IMR-90 (cell line): ENCODE data around the gene ADAT1. TPM values are rescaled to one million over a fixed set of nuclear protein-coding genes. Genes with fewer than 3 reads are reported as not detected.

Experiments used
- ATAC-seq: fragments of 200-7000 bp; cut with Tn5 transposase; 2 replicates; pipeline ENCODE4 v1.9.1; 2020; ENCODE audit warnings: low read depth, mild to moderate bottlenecking, moderate library complexity
- BruUV-seq: library from RNA; stranded (reverse); fragments of 400-500 nt; replicated peaks from 2 replicates; lab custom pipeline; 2021; lab: Mats Ljungman, UMichigan
- CTCF ChIA-PET: fragments of 300-600 bp; formaldehyde crosslinking; extraction: SDS; loops from one replicate; lab custom pipeline; 2021; ENCODE audit warnings: antibody characterized with exemption; lab: Yijun Ruan, JAX
- POLR2A ChIA-PET: fragments of 300-600 bp; sonication (Branson Sonifier 250); formaldehyde crosslinking; loops from one replicate; lab custom pipeline; 2022; ENCODE audit warnings: antibody characterized with exemption; ENCODE audit not compliant: unreplicated experiment; lab: Charles Lee
- DNase-seq: peaks from one replicate; pipeline ENCODE4 v3.0.0; 2013
- H2AFZ ChIP-seq: replicated peaks from 2 replicates; pipeline ENCODE3; 2013; ENCODE audit warnings: low read length, mild to moderate bottlenecking; ENCODE audit not compliant: poor library complexity
- H2AK5ac ChIP-seq: 2 replicates; pipeline ENCODE4 v1.6.1; 2013; ENCODE audit warnings: low read depth, low read length, inconsistent platforms
- H2AK9ac ChIP-seq: replicated peaks from 2 replicates; pipeline ENCODE3; 2013; ENCODE audit warnings: mild to moderate bottlenecking, low read depth, low read length, moderate library complexity; ENCODE audit not compliant: poor library complexity
- H2BK120ac ChIP-seq: 2 replicates; pipeline ENCODE4 v1.6.1; 2013; ENCODE audit warnings: low read depth, low read length, inconsistent platforms
- H2BK15ac ChIP-seq: 3 replicates; pipeline ENCODE4 v1.6.1; 2013; ENCODE audit warnings: low read depth, low read length, inconsistent platforms
- H2BK20ac ChIP-seq: 2 replicates; pipeline ENCODE4 v1.6.1; 2013; ENCODE audit warnings: low read depth, mild to moderate bottlenecking, inconsistent platforms, low read length, moderate library complexity
- H2BK5ac ChIP-seq: 2 replicates; pipeline ENCODE4 v1.6.1; 2013; ENCODE audit warnings: mild to moderate bottlenecking, low read depth, low read length, inconsistent platforms; ENCODE audit not compliant: poor library complexity, severe bottlenecking
- H3K14ac ChIP-seq: replicated peaks from 2 replicates; pipeline ENCODE4 v1.6.1; 2013; ENCODE audit warnings: low read depth, low read length, inconsistent platforms
- H3K18ac ChIP-seq: 2 replicates; pipeline ENCODE4 v1.6.1; 2013; ENCODE audit warnings: low read depth, low read length, control low read depth
- H3K23ac ChIP-seq: 2 replicates; pipeline ENCODE4 v1.6.1; 2013; ENCODE audit warnings: low read depth, low read length, inconsistent platforms
- H3K27ac ChIP-seq: 2 replicates; pipeline ENCODE4 v1.5.1; 2013; ENCODE audit warnings: mild to moderate bottlenecking, control low read depth, low read length; ENCODE audit not compliant: insufficient read depth
- H3K27me3 ChIP-seq: 2 replicates; pipeline ENCODE4 v1.6.1; 2013; ENCODE audit warnings: low read length; ENCODE audit not compliant: control insufficient read depth, insufficient read depth
- H3K36me3 ChIP-seq: 2 replicates; pipeline ENCODE4 v1.6.1; 2013; ENCODE audit warnings: low read length, mixed read lengths; ENCODE audit not compliant: control insufficient read depth, insufficient read depth
- H3K4ac ChIP-seq: 2 replicates; pipeline ENCODE4 v1.6.1; 2013; ENCODE audit warnings: low read depth, low read length, inconsistent platforms
- H3K4me1 ChIP-seq: 2 replicates; pipeline ENCODE4 v1.6.1; 2013; ENCODE audit warnings: low read length, mixed read lengths; ENCODE audit not compliant: control insufficient read depth, insufficient read depth
- H3K4me2 ChIP-seq: 2 replicates; pipeline ENCODE4 v1.6.1; 2013; ENCODE audit warnings: low read depth, mild to moderate bottlenecking, control low read depth, low read length, moderate library complexity
- H3K4me3 ChIP-seq: 2 replicates; pipeline ENCODE4 v1.5.1; 2013; ENCODE audit warnings: low read depth, mild to moderate bottlenecking, control low read depth, low read length, moderate library complexity; ENCODE audit not compliant: insufficient read depth
- H3K56ac ChIP-seq: 2 replicates; pipeline ENCODE4 v1.6.1; 2013; ENCODE audit warnings: low read length, inconsistent platforms; ENCODE audit not compliant: insufficient read depth; ENCODE audit errors: extremely low read depth
- H3K79me1 ChIP-seq, 2 experiments: 2 replicates each; pipeline ENCODE4 v1.6.1; 2013; ENCODE audit warnings: low read length in 2 of 2, inconsistent platforms in 1 of 2, low read depth in 1 of 2
- H3K9ac ChIP-seq: 2 replicates; pipeline ENCODE4 v1.6.1; 2013; ENCODE audit warnings: low read depth, low read length, control low read depth
- H3K9me1 ChIP-seq: 2 replicates; pipeline ENCODE4 v1.6.1; 2013; ENCODE audit warnings: low read length, inconsistent platforms; ENCODE audit not compliant: insufficient read depth
- H3K9me3 ChIP-seq: 2 replicates; pipeline ENCODE4 v1.6.1; 2013; ENCODE audit warnings: low read length; ENCODE audit not compliant: control insufficient read depth, insufficient read depth
- H4K20me1 ChIP-seq: 2 replicates; pipeline ENCODE4 v1.6.1; 2013; ENCODE audit warnings: low read length, inconsistent platforms; ENCODE audit not compliant: insufficient read depth
- H4K5ac ChIP-seq: 2 replicates; pipeline ENCODE4 v1.6.1; 2013; ENCODE audit warnings: mild to moderate bottlenecking, low read depth, low read length, control low read depth
- H4K8ac ChIP-seq, 2 experiments: 2 replicates each; pipeline ENCODE4 v1.6.1; 2013; ENCODE audit warnings: low read depth in 2 of 2, low read length in 2 of 2, control low read depth in 1 of 2, inconsistent platforms in 1 of 2
- H4K91ac ChIP-seq: 2 replicates; pipeline ENCODE4 v1.6.1; 2013; ENCODE audit warnings: low read depth, low read length, inconsistent platforms; ENCODE audit not compliant: insufficient read depth
- BHLHE40 ChIP-seq: fragments of 150-350 bp; IDR thresholded peaks from 2 replicates; pipeline ENCODE4 v1.6.1; 2016; ENCODE audit warnings: mild to moderate bottlenecking, low read depth, low read length
- CHD1 ChIP-seq: IDR thresholded peaks from 2 replicates; pipeline ENCODE4 v1.6.1; 2012; ENCODE audit warnings: low read depth, low read length, improper control_type of control experiment
- CTCF ChIP-seq: conservative IDR thresholded peaks from 2 replicates; pipeline ENCODE4 v1.5.1; 2012; ENCODE audit warnings: mild to moderate bottlenecking, low read depth, low read length, improper control_type of control experiment
- ELK1 ChIP-seq: fragments of 150-350 bp; IDR thresholded peaks from 2 replicates; pipeline ENCODE4 v1.6.1; 2016; ENCODE audit warnings: low read depth, mild to moderate bottlenecking, low read length, moderate library complexity, borderline replicate concordance
- FOS ChIP-seq: fragments of 150-350 bp; IDR thresholded peaks from 2 replicates; pipeline ENCODE4 v1.6.1; 2016; ENCODE audit warnings: low read depth, low read length
- MAZ ChIP-seq: IDR thresholded peaks from 2 replicates; pipeline ENCODE4 v1.6.1; 2012; ENCODE audit warnings: low read depth, mild to moderate bottlenecking, low read length, improper control_type of control experiment, moderate library complexity, borderline replicate concordance
- MXI1 ChIP-seq: IDR thresholded peaks from 2 replicates; pipeline ENCODE4 v1.6.1; 2012; ENCODE audit warnings: low read depth, mild to moderate bottlenecking, low read length, moderate library complexity, borderline replicate concordance
- POLR2A ChIP-seq: IDR thresholded peaks from 2 replicates; pipeline ENCODE4 v1.6.1; 2012; ENCODE audit warnings: mild to moderate bottlenecking, low read depth, low read length
- RAD21 ChIP-seq: IDR thresholded peaks from 2 replicates; pipeline ENCODE4 v1.6.1; 2012; ENCODE audit warnings: low read length, improper control_type of control experiment
- RFX5 ChIP-seq: IDR thresholded peaks from 2 replicates; pipeline ENCODE4 v1.8.0; 2012; ENCODE audit warnings: low read depth, mild to moderate bottlenecking, low read length, moderate library complexity
- WGBS, 2 experiments: methylation state at CpG; one replicate each; pipeline versions ENCODE4 v1.1.5 to v1.1.7; 2013; ENCODE audit warnings: missing lambda C conversion rate in 2 of 2; ENCODE audit not compliant: insufficient read length in 1 of 2; ENCODE audit errors: extremely low coverage in 2 of 2; 5-methylcytosine and 5-hydroxymethylcytosine counted together
- dilution Hi-C: fragments of 300-500 bp; cut with HindIII; formaldehyde crosslinking; loops from one replicate; pipeline ENCODE4 v1.14.3; 2018; ENCODE audit warnings: low sequenced_read_pairs; ENCODE audit not compliant: unreplicated experiment
- in situ Hi-C: fragments of 300-500 bp; cut with MboI; formaldehyde crosslinking; loops from 3 replicates; pipeline ENCODE4 v1.14.3; 2019; ENCODE audit warnings: low sequenced_read_pairs, inconsistent platforms, mixed read lengths
- intact Hi-C: fragments of 100-400 bp; cut with micrococcal nuclease; formaldehyde crosslinking; loops from 2 replicates; pipeline ENCODE4 v1.10.0; 2022
- polyA plus RNA-seq, 3 experiments: library from polyadenylated mRNA; depleted of rRNA; stranded (reverse); fragments of >200 nt; gene quantifications; 2 replicates each; pipeline ENCODE4 v1.2.3, GENCODE V29; 2012; ENCODE audit warnings: low replicate concordance in 1 of 3
- total RNA-seq: library from RNA; depleted of rRNA; stranded (reverse); fragments of >200 nt; gene quantifications from 2 replicates; pipeline ENCODE4 v1.2.3, GENCODE V29; 2012

Gene ADAT1
- total and polyA plus RNA-seq, 2 of the 4 experiments (the other 2 are of a cell fraction): 22.7 to 52.9 TPM

- dilution Hi-C loops: no loop called here
- WGBS, 2 experiments: 76% methylated on average over 2 of the region's 3 CpGs; no CpG with 5 or more reads in 1 of the 2 experiments
These were observed 50.1 kb downstream of the ADAT1 start for GRCh38 chr16:75572864-75573542.

More at GRCh38 chr16:75572864-75573542, 50.1 kb downstream of the ADAT1 start:
- H4K8ac ChIP-seq: no peak overlapping the region
- 0 out of 2 replicates have a peak, but pooled peaks cover 2% of the 10 kb centered on the region for H3K4me1 ChIP-seq
- ATAC-seq (no peak), DNase-seq (no peak)
- H2BK120ac ChIP-seq: no peak overlapping the region
- H3K79me1 ChIP-seq: peaks cover 19 to 64% of the 10 kb centered on the region in 2 experiments; a peak in 3 of 4 replicates
- no peak overlapping the region for H3K4me3 ChIP-seq
- H2BK20ac ChIP-seq: no peak overlapping the region
- H4K91ac ChIP-seq: no peak overlapping the region
- no peak overlapping the region for H3K56ac ChIP-seq
- ChIA-PET CTCF (interaction anchor here (1.2 kb wide), 1 partner anchor 56 kb away, joined by 3 read pairs; no protein-coding TSS in a partner anchor), POLR2A (no interaction called here)
- H3K9ac ChIP-seq: no peak overlapping the region
- H3K27ac ChIP-seq: no peak overlapping the region
- no peak overlapping the region for H2AK5ac ChIP-seq
- no peak overlapping the region for H2BK5ac ChIP-seq
- no peak overlapping the region for H2AK9ac ChIP-seq
- intact Hi-C loops (no loop called here), in situ Hi-C loops (no loop called here)
- H3K9me1 ChIP-seq: peaks cover 10% of the 10 kb centered on the region
- no TSS peak for BruUV-seq
- TF ChIP-seq MXI1 (no peak), CHD1 (no peak), CTCF (no peak), RAD21 (no peak), ELK1 (no peak), FOS (no peak), MAZ (no peak), RFX5 (no peak), BHLHE40 (no peak), POLR2A (no peak)
- H2AFZ ChIP-seq: no peak overlapping the region
- no peak overlapping the region for H3K4ac ChIP-seq
- H4K20me1 ChIP-seq: no peaks in the 10 kb centered on the region; the same call in 1 of the 2 replicates
- no peaks in the 10 kb centered on the region for H3K9me3 ChIP-seq
- H4K5ac ChIP-seq: no peak overlapping the region
- no peak overlapping the region for H3K23ac ChIP-seq
- H3K14ac ChIP-seq: no peak overlapping the region
- H3K18ac ChIP-seq: no peak overlapping the region
- no peak overlapping the region for H2BK15ac ChIP-seq
- H3K27me3 ChIP-seq: no peaks in the 10 kb centered on the region
- H3K4me2 ChIP-seq: no peak overlapping the region
- peaks cover 74% of the 10 kb centered on the region for H3K36me3 ChIP-seq
